ENCODE results near the gene IGFBP3.
"Not testable (repeated sequence)": the region's sequence is repeated elsewhere in the genome, so short reads cannot be mapped to it uniquely, and the experiment has no call there.

IGFBP3 gene

DNA sequence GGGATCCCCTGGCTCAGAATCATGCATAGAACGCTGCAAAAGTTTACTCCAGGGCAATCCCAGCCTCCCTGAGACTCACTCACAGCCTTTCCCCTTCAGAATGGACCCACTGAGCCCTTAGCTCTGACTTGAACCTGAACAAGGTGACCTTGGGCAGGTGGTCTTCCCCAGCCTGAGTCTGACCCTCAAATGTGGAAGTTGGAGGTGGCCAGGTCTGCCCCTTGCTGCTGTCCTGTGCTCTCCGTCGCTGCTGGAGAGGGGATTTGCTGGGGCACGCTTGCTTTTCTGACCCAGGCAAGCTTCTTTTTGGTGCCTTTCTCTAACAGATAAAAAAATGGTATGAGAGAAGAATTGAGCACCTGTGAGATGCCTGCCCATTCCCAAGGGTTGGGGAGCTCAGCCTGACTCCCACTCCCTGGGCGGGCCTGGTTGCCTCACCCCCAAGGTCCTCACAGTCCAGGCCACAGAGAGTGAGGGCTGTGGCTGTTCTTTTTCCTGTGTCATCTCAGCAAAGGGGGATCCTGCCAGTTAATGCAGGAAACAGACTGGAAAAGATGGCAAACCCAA, 46.6 kb upstream of the IGFBP3 start:
- no peaks in the 10 kb centered on the region for H3K27me3 ChIP-seq (ENCODE audit: insufficient read depth, low read length, poor library complexity)

DNA sequence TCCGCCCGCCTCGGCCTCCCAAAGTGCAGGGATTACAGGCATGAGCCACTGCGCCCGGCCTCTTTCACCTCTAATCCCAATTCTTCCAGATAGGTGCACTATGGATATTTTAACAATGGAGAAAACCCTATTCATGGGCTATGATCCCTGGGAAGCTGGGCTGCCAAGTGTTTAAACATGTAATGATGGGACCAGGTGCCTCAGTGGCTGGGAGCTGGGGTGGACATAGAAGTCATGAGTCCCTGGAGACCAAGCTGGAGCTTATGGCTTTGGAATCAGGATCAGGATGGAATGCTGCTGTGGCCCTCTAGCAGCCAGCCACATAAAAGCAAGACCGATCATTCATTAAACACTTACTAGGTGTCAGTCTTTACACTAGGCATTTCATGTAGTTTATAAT, 41.8 kb upstream of the IGFBP3 start:
- Histone ChIP-seq H3K56ac (ENCODE audit: low read length) (no peak overlapping the region), H3K4me2 (ENCODE audit: low read length) (no peak overlapping the region), H3K79me1 (ENCODE audit: low read length) (no peaks in the 10 kb centered on the region), H2BK5ac (ENCODE audit: low read length) (no peak overlapping the region), H3K79me2 (ENCODE audit: control insufficient read depth, insufficient read depth, low read length) (no peaks in the 10 kb centered on the region), H3K4me1 (ENCODE audit: control insufficient read depth, low read depth, low read length) (no peaks in the 10 kb centered on the region), H3K27ac (ENCODE audit: low read depth, low read length) (no peak overlapping the region), H2AK5ac (ENCODE audit: low read length) (no peak overlapping the region), H4K5ac (ENCODE audit: low read length) (no peak overlapping the region), H2BK120ac (ENCODE audit: low read depth, low read length) (no peak overlapping the region), H3K4ac (ENCODE audit: low read depth, low read length) (no peak overlapping the region), H3K9ac (ENCODE audit: low read length) (no peak overlapping the region), H4K8ac (ENCODE audit: low read depth, low read length) (no peak overlapping the region), H3K36me3 (ENCODE audit: control insufficient read depth, insufficient read depth, low read length) (no peaks in the 10 kb centered on the region), H3K18ac (ENCODE audit: low read length) (no peak overlapping the region), H3K4me3 (ENCODE audit: low read length) (no peak overlapping the region), H3K23ac (ENCODE audit: low read length) (no peak overlapping the region), H2BK15ac (replicated peaks; ENCODE audit: low read depth) (no peak overlapping the region), H3K27me3 (ENCODE audit: insufficient read depth, low read length, poor library complexity) (no peaks in the 10 kb centered on the region)
- WGBS (ENCODE audit: extremely low coverage, insufficient coverage, low lambda C conversion rate) = no CpG with 5 or more reads among the region's 6 CpGs
- DNase-seq = no peak

More for the DNA sequence above, 46.6 kb upstream of the IGFBP3 start:
- Histone ChIP-seq H3K4me1 (ENCODE audit: control insufficient read depth, low read depth, low read length) (no peaks in the 10 kb centered on the region), H2BK15ac (replicated peaks; ENCODE audit: low read depth) (no peak overlapping the region), H3K27ac (ENCODE audit: low read depth, low read length) (no peak overlapping the region), H3K18ac (ENCODE audit: low read length) (no peak overlapping the region), H3K23ac (ENCODE audit: low read length) (no peak overlapping the region), H3K4me2 (ENCODE audit: low read length) (no peak overlapping the region), H3K4me3 (ENCODE audit: low read length) (no peak overlapping the region), H2BK120ac (ENCODE audit: low read depth, low read length) (no peak overlapping the region), H2BK5ac (ENCODE audit: low read length) (no peak overlapping the region), H2AK5ac (ENCODE audit: low read length) (no peak overlapping the region), H3K4ac (ENCODE audit: low read depth, low read length) (no peak overlapping the region), H3K79me1 (ENCODE audit: low read length) (no peaks in the 10 kb centered on the region), H3K9ac (ENCODE audit: low read length) (no peak overlapping the region), H3K79me2 (ENCODE audit: control insufficient read depth, insufficient read depth, low read length) (no peaks in the 10 kb centered on the region), H4K8ac (ENCODE audit: low read depth, low read length) (no peak overlapping the region), H4K5ac (ENCODE audit: low read length) (no peak overlapping the region), H3K56ac (ENCODE audit: low read length) (no peak overlapping the region), H3K36me3 (ENCODE audit: control insufficient read depth, insufficient read depth, low read length) (no peaks in the 10 kb centered on the region)
- no peak for DNase-seq
- WGBS (ENCODE audit: extremely low coverage, insufficient coverage, low lambda C conversion rate) = no CpG with 5 or more reads among the region's 5 CpGs

DNA sequence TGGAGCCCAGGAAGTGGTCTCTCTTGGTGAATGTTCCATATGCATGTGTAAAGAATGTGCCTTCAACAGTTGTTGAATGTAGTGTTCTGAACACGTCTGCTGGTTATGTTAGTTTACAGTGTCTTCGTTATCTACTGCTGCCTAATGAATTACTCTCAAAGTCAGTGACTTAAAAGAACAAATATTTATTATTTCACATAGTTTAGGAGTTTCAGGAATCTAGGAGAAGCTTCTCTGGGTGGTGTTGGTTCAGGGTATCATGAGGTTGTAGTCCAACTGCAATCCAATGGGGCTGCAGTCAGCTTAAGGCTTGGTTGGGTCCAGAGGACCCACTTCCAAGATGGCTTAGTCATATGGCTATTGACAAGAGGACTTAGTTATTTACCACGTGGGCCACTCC, 36.6 kb upstream of the IGFBP3 start:
- Histone ChIP-seq H3K9ac (ENCODE audit: low read length) (no peak overlapping the region), H3K4me3 (ENCODE audit: low read length) (no peak overlapping the region), H2BK15ac (replicated peaks; ENCODE audit: low read depth) (no peak overlapping the region), H3K27ac (ENCODE audit: low read depth, low read length) (no peak overlapping the region), H2BK120ac (ENCODE audit: low read depth, low read length) (no peak overlapping the region), H4K5ac (ENCODE audit: low read length) (no peak overlapping the region), H2BK5ac (ENCODE audit: low read length) (no peak overlapping the region), H3K4ac (ENCODE audit: low read depth, low read length) (no peak overlapping the region), H2AK5ac (ENCODE audit: low read length) (no peak overlapping the region), H3K4me2 (ENCODE audit: low read length) (no peak overlapping the region), H3K79me1 (ENCODE audit: low read length) (no peaks in the 10 kb centered on the region), H3K79me2 (ENCODE audit: control insufficient read depth, insufficient read depth, low read length) (no peaks in the 10 kb centered on the region), H3K56ac (ENCODE audit: low read length) (no peak overlapping the region), H3K27me3 (ENCODE audit: insufficient read depth, low read length, poor library complexity) (no peaks in the 10 kb centered on the region), H4K8ac (ENCODE audit: low read depth, low read length) (no peak overlapping the region), H3K23ac (ENCODE audit: low read length) (no peak overlapping the region), H3K4me1 (ENCODE audit: control insufficient read depth, low read depth, low read length) (no peaks in the 10 kb centered on the region), H3K18ac (ENCODE audit: low read length) (no peak overlapping the region), H3K36me3 (ENCODE audit: control insufficient read depth, insufficient read depth, low read length) (no peaks in the 10 kb centered on the region)
- WGBS (ENCODE audit: extremely low coverage, insufficient coverage, low lambda C conversion rate) = no CpG with 5 or more reads among the region's 3 CpGs
- DNase-seq = no peak

DNA sequence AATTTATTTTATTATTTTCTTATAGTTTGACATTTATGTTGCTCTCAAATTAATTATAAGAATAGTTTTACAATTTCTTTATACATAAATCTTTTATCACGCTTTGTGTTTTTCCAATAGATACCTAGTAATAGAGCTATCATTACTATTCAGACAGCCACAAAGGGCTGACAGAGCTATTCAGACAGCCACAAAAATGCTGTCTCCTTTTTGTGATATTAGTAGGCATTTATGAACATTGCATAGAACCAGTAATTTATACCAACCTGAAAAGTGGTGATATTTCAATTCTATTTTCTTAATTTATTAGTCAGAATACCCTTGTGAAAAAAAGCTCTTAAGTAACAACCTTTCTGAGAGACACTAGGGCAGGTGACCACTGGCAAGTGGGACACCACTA, 34.2 kb upstream of the IGFBP3 start:
- WGBS (ENCODE audit: extremely low coverage, insufficient coverage, low lambda C conversion rate) = 100% methylated on average over 1 of the region's 1 CpG
- Histone ChIP-seq H3K27me3 (ENCODE audit: insufficient read depth, low read length, poor library complexity) (no peaks in the 10 kb centered on the region), H3K4ac (ENCODE audit: low read depth, low read length) (no peak overlapping the region), H3K56ac (ENCODE audit: low read length) (no peak overlapping the region), H3K36me3 (ENCODE audit: control insufficient read depth, insufficient read depth, low read length) (no peaks in the 10 kb centered on the region), H3K4me1 (ENCODE audit: control insufficient read depth, low read depth, low read length) (no peaks in the 10 kb centered on the region), H2BK5ac (ENCODE audit: low read length) (no peak overlapping the region), H3K18ac (ENCODE audit: low read length) (no peak overlapping the region), H3K4me2 (ENCODE audit: low read length) (no peak overlapping the region), H3K9ac (ENCODE audit: low read length) (no peak overlapping the region), H4K5ac (ENCODE audit: low read length) (no peak overlapping the region), H4K8ac (ENCODE audit: low read depth, low read length) (no peak overlapping the region), H3K27ac (ENCODE audit: low read depth, low read length) (no peak overlapping the region), H2BK15ac (replicated peaks; ENCODE audit: low read depth) (no peak overlapping the region), H2AK5ac (ENCODE audit: low read length) (no peak overlapping the region), H3K4me3 (ENCODE audit: low read length) (no peak overlapping the region), H3K23ac (ENCODE audit: low read length) (no peak overlapping the region), H3K79me1 (ENCODE audit: low read length) (no peaks in the 10 kb centered on the region), H3K79me2 (ENCODE audit: control insufficient read depth, insufficient read depth, low read length) (no peaks in the 10 kb centered on the region), H2BK120ac (ENCODE audit: low read depth, low read length) (no peak overlapping the region)
- DNase-seq = no peak

DNA sequence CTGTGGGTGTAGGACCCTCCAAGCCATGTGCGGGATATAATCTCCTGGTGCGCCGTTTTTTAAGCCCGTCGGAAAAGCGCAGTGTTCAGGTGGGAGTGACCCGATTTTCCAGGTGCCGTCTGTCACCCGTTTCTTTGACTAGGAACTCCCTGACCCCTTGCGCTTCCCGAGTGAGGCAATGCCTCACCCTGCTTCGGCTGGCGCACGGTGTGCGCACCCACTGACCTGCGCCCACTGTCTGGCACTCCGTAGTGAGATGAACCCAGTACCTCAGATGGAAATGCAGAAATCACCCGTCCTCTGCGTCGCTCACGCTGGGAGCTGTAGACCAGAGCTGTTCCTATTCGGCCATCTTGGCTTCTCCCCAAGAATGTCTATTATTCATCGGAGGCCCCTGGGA, 32.0 kb upstream of the IGFBP3 start:
- not testable (repeated sequence) for H3K36me3 ChIP-seq (ENCODE audit: control insufficient read depth, insufficient read depth, low read length); H4K8ac ChIP-seq (ENCODE audit: low read depth, low read length); H3K4me3 ChIP-seq (ENCODE audit: low read length); H2AK5ac ChIP-seq (ENCODE audit: low read length); H3K4me1 ChIP-seq (ENCODE audit: control insufficient read depth, low read depth, low read length); DNase-seq; H3K18ac ChIP-seq (ENCODE audit: low read length); H3K27ac ChIP-seq (ENCODE audit: low read depth, low read length); H3K9ac ChIP-seq (ENCODE audit: low read length); H3K4ac ChIP-seq (ENCODE audit: low read depth, low read length); H4K5ac ChIP-seq (ENCODE audit: low read length); H2BK5ac ChIP-seq (ENCODE audit: low read length); H3K23ac ChIP-seq (ENCODE audit: low read length); H3K4me2 ChIP-seq (ENCODE audit: low read length); H3K56ac ChIP-seq (ENCODE audit: low read length); H2BK120ac ChIP-seq (ENCODE audit: low read depth, low read length); H2BK15ac ChIP-seq (replicated peaks; ENCODE audit: low read depth); H3K27me3 ChIP-seq (ENCODE audit: insufficient read depth, low read length, poor library complexity); H3K79me1 ChIP-seq (ENCODE audit: low read length); H3K79me2 ChIP-seq (ENCODE audit: control insufficient read depth, insufficient read depth, low read length)
- no CpG with 5 or more reads among the region's 23 CpGs for WGBS (ENCODE audit: extremely low coverage, insufficient coverage, low lambda C conversion rate)

DNA sequence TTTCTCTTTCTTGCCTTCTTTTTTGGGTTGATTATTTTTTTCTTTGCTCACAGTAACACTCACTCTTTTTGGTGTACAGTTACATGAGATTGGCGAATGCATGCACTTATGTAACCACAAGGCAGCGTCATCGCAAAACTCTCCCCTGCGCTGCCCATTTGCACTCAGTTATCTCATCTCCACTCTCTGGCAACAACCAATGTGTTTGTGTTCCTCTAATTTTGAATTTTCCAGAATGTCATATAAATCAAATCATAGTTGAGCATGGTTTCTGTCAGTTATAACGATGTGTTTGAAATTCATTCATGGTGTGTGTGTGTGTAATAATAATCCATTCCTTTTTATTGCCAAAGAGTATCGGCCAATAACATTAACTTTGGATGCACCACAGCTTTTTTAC, 23.0 kb upstream of the IGFBP3 start:
- Histone ChIP-seq H2BK120ac (ENCODE audit: low read depth, low read length) (no peak overlapping the region), H3K36me3 (ENCODE audit: control insufficient read depth, insufficient read depth, low read length) (no peaks in the 10 kb centered on the region), H3K79me1 (ENCODE audit: low read length) (no peaks in the 10 kb centered on the region), H3K4ac (ENCODE audit: low read depth, low read length) (no peak overlapping the region), H3K27ac (ENCODE audit: low read depth, low read length) (no peak overlapping the region), H3K27me3 (ENCODE audit: insufficient read depth, low read length, poor library complexity) (no peaks in the 10 kb centered on the region), H3K4me3 (ENCODE audit: low read length) (no peak overlapping the region), H2BK5ac (ENCODE audit: low read length) (no peak overlapping the region), H3K4me2 (ENCODE audit: low read length) (no peak overlapping the region), H2AK5ac (ENCODE audit: low read length) (no peak overlapping the region), H4K5ac (ENCODE audit: low read length) (no peak overlapping the region), H3K23ac (ENCODE audit: low read length) (no peak overlapping the region), H3K9ac (ENCODE audit: low read length) (no peak overlapping the region), H3K56ac (ENCODE audit: low read length) (no peak overlapping the region), H3K4me1 (ENCODE audit: control insufficient read depth, low read depth, low read length) (no peaks in the 10 kb centered on the region), H4K8ac (ENCODE audit: low read depth, low read length) (no peak overlapping the region), H3K79me2 (ENCODE audit: control insufficient read depth, insufficient read depth, low read length) (no peaks in the 10 kb centered on the region), H2BK15ac (replicated peaks; ENCODE audit: low read depth) (no peak overlapping the region), H3K18ac (ENCODE audit: low read length) (no peak overlapping the region)
- no CpG with 5 or more reads among the region's 6 CpGs for whole genome bisulfite sequencing (ENCODE audit: extremely low coverage, insufficient coverage, low lambda C conversion rate)
- DNase-seq = no peak

Data from mesendoderm (in vitro differentiated cells).